Activated T-cell treated with anti-CD3 and anti-CD28 coated beads for 48 hours (primary cell): ENCODE results near the gene SGMS1.
"Not testable (repeated sequence)": the region's sequence is repeated elsewhere in the genome, so short reads cannot be mapped to it uniquely, and the experiment has no call there.

Source experiments
- DNase-seq: peaks from one replicate; pipeline ENCODE4 v3.0.0-alpha.2; 2020; ENCODE audit warnings: low read depth

SGMS1 gene

DNA sequence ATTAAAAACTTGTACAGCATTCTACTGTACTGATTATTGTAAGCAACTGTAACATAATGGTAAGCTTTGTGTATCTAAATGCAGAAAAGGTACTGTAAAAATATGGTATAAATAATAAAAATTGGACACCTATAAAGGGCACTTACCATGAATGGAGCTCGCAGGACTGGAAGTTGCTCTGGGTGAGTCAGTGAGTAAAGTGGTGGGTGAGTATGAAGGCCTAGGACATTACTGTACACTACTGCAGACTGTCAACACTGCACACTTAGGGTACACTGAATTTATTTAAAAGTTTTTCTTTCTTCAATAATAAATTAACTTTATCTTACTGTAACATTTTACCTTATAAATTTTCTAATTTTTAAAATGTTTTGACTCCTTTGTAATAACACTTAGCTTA lies 253.8 kb downstream of the SGMS1 start:
- no peak for DNase-seq

GRCh38 chr10:50367732-50368131 lies 256.0 kb downstream of the SGMS1 start:
- no peak for DNase-seq

DNA sequence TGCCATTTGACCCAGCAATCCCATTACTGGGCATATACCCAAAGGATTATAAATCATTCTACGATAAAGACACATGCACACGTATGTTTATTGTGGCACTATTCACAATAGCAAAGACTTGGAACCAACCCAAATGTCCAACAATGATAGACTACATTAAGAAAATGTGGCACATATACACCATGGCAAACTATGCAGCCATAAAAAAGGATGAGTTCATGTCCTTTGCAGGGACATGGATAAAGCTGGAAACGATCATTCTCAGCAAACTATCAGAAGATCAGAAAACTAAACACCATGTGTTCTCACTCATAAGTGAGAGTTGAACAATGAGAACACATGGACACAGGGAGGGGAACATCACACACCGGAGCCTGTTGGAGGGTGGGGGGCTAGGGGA lies 257.3 kb downstream of the SGMS1 start:
- not testable (repeated sequence) for DNase-seq

GRCh38 chr10:50364730-50365129 lies 259.0 kb downstream of the SGMS1 start:
- DNase-seq, result not testable (repeated sequence)

GRCh38 chr10:50362547-50363125 lies 261.1 kb downstream of the SGMS1 start:
- no peak for DNase-seq

- DNase-seq, result no peak
Observed at GRCh38 chr10:50361946-50362345, 261.8 kb downstream of the SGMS1 start.

- no peak for DNase-seq
Observed at GRCh38 chr10:50360077-50360850, 263.5 kb downstream of the SGMS1 start.

DNA sequence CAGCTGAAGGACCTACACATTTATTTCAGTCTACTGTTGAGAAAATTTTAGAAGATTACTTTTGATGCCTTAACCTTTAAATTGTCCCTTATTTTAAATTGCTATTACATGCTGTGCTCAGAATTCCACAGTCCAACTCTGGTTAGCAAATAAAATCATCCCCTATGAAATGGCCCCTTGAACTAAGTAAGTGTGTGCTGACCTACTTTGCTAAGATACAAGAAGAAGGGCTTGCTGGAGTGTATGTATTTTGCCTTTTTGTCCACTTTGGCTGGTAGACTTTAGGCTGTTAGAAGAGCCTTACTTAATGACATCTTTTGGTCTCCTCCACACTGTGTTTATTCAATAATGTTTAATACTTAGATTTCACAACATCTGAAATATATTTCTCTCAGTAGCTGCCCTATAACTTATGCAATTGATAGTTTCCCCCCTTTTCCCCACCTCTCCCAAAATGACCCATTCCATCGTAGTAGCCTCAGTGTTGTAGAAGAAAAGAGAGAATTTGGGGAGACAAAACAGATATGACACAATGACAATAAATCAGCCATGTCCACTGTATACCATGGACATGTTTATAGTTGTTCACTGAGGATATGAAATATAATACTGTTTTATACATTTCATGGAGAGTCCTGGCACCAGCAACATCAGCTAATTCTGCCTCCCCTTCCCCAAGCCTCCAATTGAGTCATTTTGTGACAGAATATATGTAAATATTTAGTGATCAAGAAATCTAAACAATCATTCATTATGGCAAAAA lies 264.6 kb downstream of the SGMS1 start:
- no peak for DNase-seq

- DNase-seq, result no peak
Observed at GRCh38 chr10:50358411-50358810, 265.3 kb downstream of the SGMS1 start.

DNA sequence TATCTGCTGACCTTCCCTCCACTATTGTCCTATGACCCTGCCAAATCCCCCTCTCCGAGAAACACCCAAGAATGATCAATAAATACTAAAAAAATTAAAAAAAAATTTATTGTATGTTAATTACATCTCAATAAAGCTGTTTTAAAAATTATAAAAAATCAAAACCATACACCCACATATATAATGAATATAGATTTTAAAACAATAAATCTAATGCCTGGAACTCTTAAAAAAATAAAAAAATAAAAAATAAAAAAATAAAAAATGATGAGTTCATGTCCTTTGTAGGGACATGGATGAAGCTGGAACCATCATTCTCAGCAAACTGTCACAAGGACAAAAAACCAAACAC lies 267.3 kb downstream of the SGMS1 start:
- not testable (repeated sequence) for DNase-seq

GRCh38 chr10:50355693-50356480 lies 267.9 kb downstream of the SGMS1 start:
- not testable (repeated sequence) for DNase-seq

DNA sequence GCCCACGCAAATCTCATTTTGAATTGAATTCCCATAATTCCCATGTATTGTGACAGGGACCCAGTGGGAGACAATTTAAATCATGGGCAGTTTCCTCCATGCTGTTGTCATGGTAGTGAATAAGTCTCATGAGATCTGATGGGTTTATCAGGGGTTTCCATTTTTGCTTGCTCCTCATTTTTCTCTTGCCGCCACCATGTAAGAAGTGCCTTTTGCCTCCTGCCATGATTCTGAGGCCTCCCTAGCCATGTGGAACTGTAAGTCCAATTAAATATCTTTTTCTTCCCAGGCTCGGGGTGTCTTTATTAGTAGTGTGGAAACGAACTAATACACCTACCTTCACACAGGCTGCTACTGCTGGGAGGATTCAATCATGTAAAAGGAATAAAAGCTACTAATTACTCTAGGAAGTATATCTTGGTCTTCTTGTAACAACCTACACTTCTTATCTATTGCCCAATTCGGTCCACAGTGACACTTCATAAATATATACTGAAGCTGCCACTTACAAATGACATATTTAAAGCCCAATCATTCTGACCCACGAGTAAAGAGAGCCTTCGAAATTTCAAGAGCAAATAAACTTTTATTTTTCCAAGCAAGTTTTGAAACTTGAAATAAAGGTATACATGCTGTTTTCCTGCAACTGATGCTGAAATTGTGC lies 272.1 kb downstream of the SGMS1 start:
- DNase-seq, result no peak

DNA sequence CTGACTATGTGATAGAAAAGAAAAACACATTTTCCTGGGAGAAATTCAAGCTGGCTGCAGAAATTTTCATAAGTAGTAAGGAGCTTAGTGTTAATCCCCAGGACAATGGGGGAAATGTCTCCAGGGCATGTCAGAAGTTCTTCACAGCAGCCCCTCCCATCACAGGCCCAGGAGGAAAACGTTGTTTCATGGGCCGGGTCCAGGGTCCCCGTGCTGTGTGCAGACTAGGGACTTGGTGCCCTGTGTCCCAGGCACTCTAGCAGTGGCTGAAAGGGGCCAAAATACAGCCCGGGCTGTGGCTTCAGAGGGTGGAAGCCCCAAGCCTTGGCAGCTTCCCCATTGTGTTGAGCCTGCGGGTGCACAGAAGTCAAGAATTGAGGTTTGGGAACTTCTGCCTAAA lies 273.4 kb downstream of the SGMS1 start:
- DNase-seq, result no peak

DNA sequence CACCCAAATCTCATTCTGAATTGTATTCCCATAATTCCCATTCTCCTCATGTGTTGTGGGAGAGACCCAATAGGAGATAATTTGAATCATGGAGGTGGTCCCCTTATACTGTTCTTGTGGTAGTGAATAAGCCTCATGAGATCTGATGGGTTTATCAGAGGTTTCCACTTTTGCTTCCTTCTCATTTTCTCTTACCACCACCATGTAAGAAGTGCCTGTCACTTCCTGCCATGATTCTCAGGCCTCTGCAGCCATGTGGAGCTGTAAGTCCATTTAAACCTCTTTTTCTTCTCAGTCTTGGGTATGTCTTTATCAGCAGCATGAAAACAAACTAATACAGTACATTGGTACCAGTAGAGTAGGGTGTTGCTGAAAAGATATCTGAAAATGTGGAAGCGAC lies 274.2 kb downstream of the SGMS1 start:
- DNase-seq, result no peak

- no peak for DNase-seq
Observed at GRCh38 chr10:50347394-50347802, 276.4 kb downstream of the SGMS1 start.

- DNase-seq, result no peak
Observed at GRCh38 chr10:50346942-50347341, 276.8 kb downstream of the SGMS1 start.

- DNase-seq, result no peak
Observed at GRCh38 chr10:50345545-50345944, 278.2 kb downstream of the SGMS1 start.

GRCh38 chr10:50343702-50344331 lies 279.9 kb downstream of the SGMS1 start:
- DNase-seq, result no peak

GRCh38 chr10:50341987-50342386 lies 281.8 kb downstream of the SGMS1 start:
- no peak for DNase-seq

- no peak for DNase-seq
Observed at GRCh38 chr10:50336140-50336539, 287.6 kb downstream of the SGMS1 start.

GRCh38 chr10:50335397-50335796 lies 288.4 kb downstream of the SGMS1 start:
- no peak for DNase-seq
